DOHH2 (cell line): Measurements from ENCODE around the gene ENDOG.
A peak's percentile ranks its signal among the peaks of the same experiment; 100 is the strongest.
"Not testable (repeated sequence)": the region's sequence is repeated elsewhere in the genome, so short reads cannot be mapped to it uniquely, and the experiment has no call there.

Experiments
- H3F3A ChIP-seq: fragments of 200-600 bp; sonication (generic), shearing (Covaris generic); 2 replicates; pipeline ENCODE4 v1.6.0; 2016; ENCODE audit warnings: antibody characterized with exemption, mild to moderate bottlenecking; ENCODE audit not compliant: control insufficient read depth, insufficient read depth
- H3K27ac ChIP-seq: fragments of 200-600 bp; sonication (generic); 2 replicates; pipeline ENCODE4 v1.5.1; 2014; ENCODE audit warnings: low read depth, mild to moderate bottlenecking, low read length, moderate library complexity
- H3K27me3 ChIP-seq: fragments of 200-600 bp; sonication (generic); 2 replicates; pipeline ENCODE4 v1.6.1; 2014; ENCODE audit warnings: mild to moderate bottlenecking, low read length, mixed read lengths; ENCODE audit not compliant: control insufficient read depth
- H3K36me3 ChIP-seq: fragments of 200-600 bp; sonication (generic); 2 replicates; pipeline ENCODE4 v1.6.1; 2014; ENCODE audit warnings: mild to moderate bottlenecking, low read length, moderate library complexity, mixed read lengths; ENCODE audit not compliant: control insufficient read depth
- H3K4me1 ChIP-seq: fragments of 200-600 bp; sonication (generic); 2 replicates; pipeline ENCODE4 v1.6.1; 2014; ENCODE audit warnings: mild to moderate bottlenecking, low read length, mixed read lengths; ENCODE audit not compliant: control insufficient read depth
- H3K4me2 ChIP-seq: fragments of 200-600 bp; sonication (generic); 2 replicates; pipeline ENCODE4 v1.6.0; 2014; ENCODE audit warnings: mild to moderate bottlenecking, low read length, moderate library complexity
- H3K4me3 ChIP-seq: fragments of 200-600 bp; sonication (generic); 2 replicates; pipeline ENCODE4 v1.5.1; 2014; ENCODE audit warnings: mild to moderate bottlenecking, low read length, mixed read lengths
- H3K79me2 ChIP-seq: fragments of 200-600 bp; sonication (generic); 2 replicates; pipeline ENCODE4 v1.6.1; 2014; ENCODE audit warnings: mild to moderate bottlenecking, low read length, mixed read lengths; ENCODE audit not compliant: control insufficient read depth
- H3K9me2 ChIP-seq: fragments of 200-600 bp; sonication (generic); replicated peaks from 2 replicates; pipeline ENCODE4 v1.6.1; 2014; ENCODE audit warnings: mild to moderate bottlenecking, low read length, mixed read lengths; ENCODE audit not compliant: control insufficient read depth
- H3K9me3 ChIP-seq: fragments of 200-600 bp; sonication (generic); 2 replicates; pipeline ENCODE4 v1.6.1; 2014; ENCODE audit warnings: antibody characterized with exemption, low read length, mixed read lengths; ENCODE audit not compliant: control insufficient read depth, insufficient read depth
- H4K20me1 ChIP-seq: fragments of 200-600 bp; sonication (generic); 2 replicates; pipeline ENCODE4 v1.6.0; 2014; ENCODE audit warnings: low read depth, mild to moderate bottlenecking, antibody characterized with exemption, low read length, moderate library complexity; ENCODE audit not compliant: control insufficient read depth, insufficient read depth
- EZH2phosphoT487 ChIP-seq: fragments of 200-600 bp; sonication (generic); IDR thresholded peaks from 2 replicates; pipeline ENCODE4 v1.6.1; 2017; ENCODE audit warnings: borderline replicate concordance, mild to moderate bottlenecking, antibody characterized with exemption, low read length, moderate library complexity, mixed read lengths
- TF ChIP-seq, protein P1 (sequence below): fragments of 200-600 bp; sonication (generic); IDR thresholded peaks from one replicate; pipeline ENCODE4 v1.5.1; 2014; ENCODE audit warnings: antibody characterized with exemption, mild to moderate bottlenecking, low read depth, low read length; ENCODE audit not compliant: poor library complexity, severe bottlenecking

Gene ENDOG

DNA sequence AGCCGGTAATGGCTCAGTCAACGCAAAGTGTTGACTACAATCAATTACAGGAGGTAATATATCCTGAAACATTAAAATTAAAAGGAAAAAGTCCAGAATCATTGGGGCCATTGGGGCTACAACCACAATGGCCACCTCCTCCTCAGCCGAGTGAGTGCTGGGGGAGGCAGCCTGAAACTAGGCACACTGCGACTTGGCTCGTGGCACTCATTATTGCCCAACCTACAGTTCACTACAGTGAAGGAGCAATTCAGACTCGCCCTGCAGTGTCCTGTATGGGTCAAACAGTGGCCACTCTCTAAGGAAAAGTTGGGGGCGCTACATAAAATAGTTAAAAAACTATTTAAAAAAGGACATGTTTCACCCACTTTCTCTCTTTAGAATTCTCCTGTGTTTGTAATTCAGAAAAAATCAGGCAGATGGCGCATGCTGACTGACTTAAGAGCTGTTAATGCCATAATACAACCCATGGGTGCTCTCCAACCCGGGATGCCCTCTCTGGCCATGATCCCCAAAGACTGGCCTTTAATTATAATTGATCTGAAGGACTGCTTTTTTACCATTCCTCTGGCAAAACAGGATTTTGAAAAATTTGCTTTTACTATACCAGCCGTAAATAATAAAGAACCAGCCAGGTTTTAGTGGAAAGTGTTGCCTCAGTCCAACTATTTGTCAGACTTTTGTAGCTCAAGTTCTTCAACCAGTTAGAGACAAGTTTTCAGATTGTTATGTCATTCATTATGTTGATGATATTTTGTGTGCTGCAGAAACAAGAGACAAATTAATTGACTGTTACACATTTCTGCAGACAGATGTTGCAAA lies 33.7 kb downstream of the ENDOG start:
- not testable (repeated sequence) for H3K79me2 ChIP-seq
- TF ChIP-seq, protein P1, sequence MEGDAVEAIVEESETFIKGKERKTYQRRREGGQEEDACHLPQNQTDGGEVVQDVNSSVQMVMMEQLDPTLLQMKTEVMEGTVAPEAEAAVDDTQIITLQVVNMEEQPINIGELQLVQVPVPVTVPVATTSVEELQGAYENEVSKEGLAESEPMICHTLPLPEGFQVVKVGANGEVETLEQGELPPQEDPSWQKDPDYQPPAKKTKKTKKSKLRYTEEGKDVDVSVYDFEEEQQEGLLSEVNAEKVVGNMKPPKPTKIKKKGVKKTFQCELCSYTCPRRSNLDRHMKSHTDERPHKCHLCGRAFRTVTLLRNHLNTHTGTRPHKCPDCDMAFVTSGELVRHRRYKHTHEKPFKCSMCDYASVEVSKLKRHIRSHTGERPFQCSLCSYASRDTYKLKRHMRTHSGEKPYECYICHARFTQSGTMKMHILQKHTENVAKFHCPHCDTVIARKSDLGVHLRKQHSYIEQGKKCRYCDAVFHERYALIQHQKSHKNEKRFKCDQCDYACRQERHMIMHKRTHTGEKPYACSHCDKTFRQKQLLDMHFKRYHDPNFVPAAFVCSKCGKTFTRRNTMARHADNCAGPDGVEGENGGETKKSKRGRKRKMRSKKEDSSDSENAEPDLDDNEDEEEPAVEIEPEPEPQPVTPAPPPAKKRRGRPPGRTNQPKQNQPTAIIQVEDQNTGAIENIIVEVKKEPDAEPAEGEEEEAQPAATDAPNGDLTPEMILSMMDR, result peak; percentile 38

GRCh38 chr9:128852646-128853045 lies 34.3 kb downstream of the ENDOG start:
- not testable (repeated sequence) for H3F3A ChIP-seq, H3K4me3 ChIP-seq, H3K79me2 ChIP-seq, H3K36me3 ChIP-seq, H3K27ac ChIP-seq, H4K20me1 ChIP-seq, H3K4me2 ChIP-seq, H3K27me3 ChIP-seq, H3K9me3 ChIP-seq, H3K4me1 ChIP-seq, H3K9me2 ChIP-seq

More for the DNA sequence above, 33.7 kb downstream of the ENDOG start:
- not testable (repeated sequence) for H3K27ac ChIP-seq, H3K4me3 ChIP-seq, H4K20me1 ChIP-seq, H3K4me1 ChIP-seq, H3K9me3 ChIP-seq, H3K27me3 ChIP-seq, H3K36me3 ChIP-seq, H3K4me2 ChIP-seq, H3F3A ChIP-seq, H3K9me2 ChIP-seq

DNA sequence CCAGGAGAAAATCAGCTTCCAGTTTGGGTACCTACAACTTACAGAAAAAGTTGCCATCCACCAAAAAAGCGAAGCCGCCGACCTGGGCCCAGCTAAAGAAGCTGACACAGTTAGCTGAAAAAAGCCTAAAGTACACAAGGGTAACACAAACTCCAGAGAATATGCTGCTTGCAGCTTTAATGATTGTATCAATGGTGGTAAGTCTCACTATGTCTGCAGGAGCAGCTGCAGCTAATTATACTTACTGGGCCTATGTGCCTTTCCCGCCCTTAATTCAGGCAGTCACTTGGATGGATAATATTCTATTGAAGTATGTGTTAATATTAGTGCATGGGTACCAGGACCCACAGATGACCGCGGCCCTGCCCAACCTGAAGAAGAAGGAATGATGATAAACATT lies 36.2 kb downstream of the ENDOG start:
- H3K4me2 ChIP-seq, H3K36me3 ChIP-seq, H3K27me3 ChIP-seq, H3F3A ChIP-seq, H3K4me3 ChIP-seq, H3K9me3 ChIP-seq, H3K9me2 ChIP-seq, H3K27ac ChIP-seq, H4K20me1 ChIP-seq, H3K4me1 ChIP-seq, H3K79me2 ChIP-seq: not testable (repeated sequence)

DNA sequence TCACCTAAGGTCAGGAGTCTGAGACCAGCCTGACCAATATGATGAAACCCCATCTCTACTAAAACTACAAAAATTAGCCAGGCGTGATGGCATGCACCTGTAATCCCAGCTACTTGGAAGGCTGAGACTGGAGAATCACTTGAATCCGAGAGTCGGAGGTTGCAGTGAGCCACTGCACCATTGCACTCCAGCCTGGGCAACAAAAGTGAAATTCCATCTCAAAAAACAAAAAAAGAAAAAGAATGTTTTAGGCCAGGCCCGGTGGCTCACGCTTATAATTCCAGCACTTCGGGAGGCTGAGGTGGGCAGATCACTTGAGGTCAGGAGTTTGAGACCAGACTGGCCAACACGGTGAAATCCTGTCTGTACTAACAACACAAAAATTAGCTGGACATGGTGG lies 40.2 kb downstream of the ENDOG start:
- H3K36me3 ChIP-seq, H3K4me1 ChIP-seq, H3K9me3 ChIP-seq, H3K4me3 ChIP-seq, H3K4me2 ChIP-seq, H4K20me1 ChIP-seq, H3F3A ChIP-seq, H3K9me2 ChIP-seq, H3K27ac ChIP-seq, H3K27me3 ChIP-seq: not testable (repeated sequence)
- H3K79me2 ChIP-seq, result peaks cover 28% of the 10 kb centered on the region

GRCh38 chr9:128860937-128861336 lies 42.6 kb downstream of the ENDOG start:
- Histone ChIP-seq H3K4me1 (peaks cover 8% of the 10 kb centered on the region), H3F3A (peaks cover 3% of the 10 kb centered on the region; the same call in 1 of the 2 replicates), H3K4me3 (no peak overlapping the region), H3K4me2 (no peak overlapping the region), H3K9me2 (no peaks in the 10 kb centered on the region), H3K9me3 (no peaks in the 10 kb centered on the region), H3K27ac (no peak overlapping the region), H3K79me2 (peaks cover 28% of the 10 kb centered on the region), H3K27me3 (no peaks in the 10 kb centered on the region), H4K20me1 (no peaks in the 10 kb centered on the region), H3K36me3 (no peaks in the 10 kb centered on the region)
- no peak for TF ChIP-seq EZH2phosphoT487
